ENCODE results near the gene NUMBL.
"Not testable (repeated sequence)": the region's sequence is repeated elsewhere in the genome, so short reads cannot be mapped to it uniquely, and the experiment has no call there.

NUMBL gene

GRCh38 chr19:40690050-40690692, at the start of gene NUMBL:
Gene NUMBL (minus strand): TSS chr19:40690651. CDS start chr19:40690483, 168 bp downstream.
- peak within 1 kb of the TSS; percentile 73 for H3K4me3 ChIP-seq (ENCODE audit: low read length)
- no peaks in the 10 kb centered on the region for H3K9me3 ChIP-seq (ENCODE audit: control insufficient read depth, low read depth, low read length)
- peaks cover 8% of the 10 kb centered on the region for H3K36me3 ChIP-seq (ENCODE audit: control insufficient read depth, low read depth, low read length)
- peak within 1 kb of the TSS; percentile 82 for H3K27ac ChIP-seq (ENCODE audit: low read length)
- peak within 1 kb of the TSS; percentile 85 for H3K9ac ChIP-seq (ENCODE audit: low read length)
- no peaks in the 10 kb centered on the region for H3K27me3 ChIP-seq (ENCODE audit: control insufficient read depth, insufficient read depth, low read length)
- peaks cover 8% of the 10 kb centered on the region for H3K4me1 ChIP-seq (ENCODE audit: control insufficient read depth, low read depth, low read length)

GRCh38 chr19:40739030-40739839, 48.8 kb upstream of the NUMBL start:
- H3K27me3 ChIP-seq (ENCODE audit: control insufficient read depth, insufficient read depth, low read length): no peaks in the 10 kb centered on the region
- peaks cover 25% of the 10 kb centered on the region for H3K36me3 ChIP-seq (ENCODE audit: control insufficient read depth, low read depth, low read length)
- H3K9ac ChIP-seq (ENCODE audit: low read length): no peak overlapping the region
- H3K4me3 ChIP-seq (ENCODE audit: low read length): no peak overlapping the region
- H3K4me1 ChIP-seq (ENCODE audit: control insufficient read depth, low read depth, low read length): no peaks in the 10 kb centered on the region
- H3K9me3 ChIP-seq (ENCODE audit: control insufficient read depth, low read depth, low read length): no peaks in the 10 kb centered on the region
- no peak overlapping the region for H3K27ac ChIP-seq (ENCODE audit: low read length)

- H3K27ac ChIP-seq (ENCODE audit: low read length): no peak overlapping the region
- no peaks in the 10 kb centered on the region for H3K4me1 ChIP-seq (ENCODE audit: control insufficient read depth, low read depth, low read length)
- H3K9me3 ChIP-seq (ENCODE audit: control insufficient read depth, low read depth, low read length): no peaks in the 10 kb centered on the region
- H3K36me3 ChIP-seq (ENCODE audit: control insufficient read depth, low read depth, low read length): peaks cover 40% of the 10 kb centered on the region
- H3K4me3 ChIP-seq (ENCODE audit: low read length): no peak overlapping the region
- no peaks in the 10 kb centered on the region for H3K27me3 ChIP-seq (ENCODE audit: control insufficient read depth, insufficient read depth, low read length)
- H3K9ac ChIP-seq (ENCODE audit: low read length): no peak overlapping the region
Measured at GRCh38 chr19:40737102-40737644, 46.7 kb upstream of the NUMBL start.

- peaks cover 41% of the 10 kb centered on the region for H3K36me3 ChIP-seq (ENCODE audit: control insufficient read depth, low read depth, low read length)
- H3K9ac ChIP-seq (ENCODE audit: low read length): no peak overlapping the region
- no peaks in the 10 kb centered on the region for H3K4me1 ChIP-seq (ENCODE audit: control insufficient read depth, low read depth, low read length)
- H3K27ac ChIP-seq (ENCODE audit: low read length): no peak overlapping the region
- no peaks in the 10 kb centered on the region for H3K9me3 ChIP-seq (ENCODE audit: control insufficient read depth, low read depth, low read length)
- H3K4me3 ChIP-seq (ENCODE audit: low read length): no peak overlapping the region
- H3K27me3 ChIP-seq (ENCODE audit: control insufficient read depth, insufficient read depth, low read length): no peaks in the 10 kb centered on the region
Measured at GRCh38 chr19:40736661-40737060, 46.2 kb upstream of the NUMBL start.

GRCh38 chr19:40735013-40735771, 44.7 kb upstream of the NUMBL start:
- H3K27ac ChIP-seq (ENCODE audit: low read length): no peak overlapping the region
- H3K36me3 ChIP-seq (ENCODE audit: control insufficient read depth, low read depth, low read length): peaks cover 55% of the 10 kb centered on the region

GRCh38 chr19:40733149-40733548, 42.7 kb upstream of the NUMBL start:
- Histone ChIP-seq H3K9ac (ENCODE audit: low read length) (no peak overlapping the region), H3K36me3 (ENCODE audit: control insufficient read depth, low read depth, low read length) (peaks cover 56% of the 10 kb centered on the region), H3K4me3 (ENCODE audit: low read length) (no peak overlapping the region), H3K27me3 (ENCODE audit: control insufficient read depth, insufficient read depth, low read length) (no peaks in the 10 kb centered on the region), H3K9me3 (ENCODE audit: control insufficient read depth, low read depth, low read length) (no peaks in the 10 kb centered on the region), H3K4me1 (ENCODE audit: control insufficient read depth, low read depth, low read length) (no peaks in the 10 kb centered on the region), H3K27ac (ENCODE audit: low read length) (no peak overlapping the region)

More at GRCh38 chr19:40735013-40735771, 44.7 kb upstream of the NUMBL start:
- Histone ChIP-seq H3K9ac (ENCODE audit: low read length) (no peak overlapping the region), H3K27me3 (ENCODE audit: control insufficient read depth, insufficient read depth, low read length) (no peaks in the 10 kb centered on the region), H3K4me1 (ENCODE audit: control insufficient read depth, low read depth, low read length) (no peaks in the 10 kb centered on the region), H3K4me3 (ENCODE audit: low read length) (no peak overlapping the region), H3K9me3 (ENCODE audit: control insufficient read depth, low read depth, low read length) (no peaks in the 10 kb centered on the region)

GRCh38 chr19:40732304-40732703, 41.9 kb upstream of the NUMBL start:
- peaks cover 52% of the 10 kb centered on the region for H3K36me3 ChIP-seq (ENCODE audit: control insufficient read depth, low read depth, low read length)
- not testable (repeated sequence) for H3K27ac ChIP-seq (ENCODE audit: low read length); H3K27me3 ChIP-seq (ENCODE audit: control insufficient read depth, insufficient read depth, low read length); H3K4me1 ChIP-seq (ENCODE audit: control insufficient read depth, low read depth, low read length); H3K4me3 ChIP-seq (ENCODE audit: low read length); H3K9ac ChIP-seq (ENCODE audit: low read length); H3K9me3 ChIP-seq (ENCODE audit: control insufficient read depth, low read depth, low read length)

- not testable (repeated sequence) for H3K9me3 ChIP-seq (ENCODE audit: control insufficient read depth, low read depth, low read length); H3K27me3 ChIP-seq (ENCODE audit: control insufficient read depth, insufficient read depth, low read length)
- peaks cover 39% of the 10 kb centered on the region for H3K36me3 ChIP-seq (ENCODE audit: control insufficient read depth, low read depth, low read length)
Measured at GRCh38 chr19:40730065-40730464, 39.6 kb upstream of the NUMBL start.

GRCh38 chr19:40726279-40726678, 35.8 kb upstream of the NUMBL start:
- H3K9ac ChIP-seq (ENCODE audit: low read length): no peak overlapping the region
- H3K36me3 ChIP-seq (ENCODE audit: control insufficient read depth, low read depth, low read length): peaks cover 25% of the 10 kb centered on the region
- H3K4me3 ChIP-seq (ENCODE audit: low read length): no peak overlapping the region
- no peak overlapping the region for H3K27ac ChIP-seq (ENCODE audit: low read length)
- H3K9me3 ChIP-seq (ENCODE audit: control insufficient read depth, low read depth, low read length): no peaks in the 10 kb centered on the region
- no peaks in the 10 kb centered on the region for H3K27me3 ChIP-seq (ENCODE audit: control insufficient read depth, insufficient read depth, low read length)
- H3K4me1 ChIP-seq (ENCODE audit: control insufficient read depth, low read depth, low read length): no peaks in the 10 kb centered on the region

More at GRCh38 chr19:40730065-40730464, 39.6 kb upstream of the NUMBL start:
- H3K9ac ChIP-seq (ENCODE audit: low read length); H3K4me3 ChIP-seq (ENCODE audit: low read length); H3K27ac ChIP-seq (ENCODE audit: low read length); H3K4me1 ChIP-seq (ENCODE audit: control insufficient read depth, low read depth, low read length): not testable (repeated sequence)

- Histone ChIP-seq H3K9me3 (ENCODE audit: control insufficient read depth, low read depth, low read length) (no peaks in the 10 kb centered on the region), H3K4me3 (ENCODE audit: low read length) (no peak overlapping the region), H3K27ac (ENCODE audit: low read length) (no peak overlapping the region), H3K36me3 (ENCODE audit: control insufficient read depth, low read depth, low read length) (peaks cover 13% of the 10 kb centered on the region), H3K9ac (ENCODE audit: low read length) (no peak overlapping the region), H3K27me3 (ENCODE audit: control insufficient read depth, insufficient read depth, low read length) (no peaks in the 10 kb centered on the region), H3K4me1 (ENCODE audit: control insufficient read depth, low read depth, low read length) (no peaks in the 10 kb centered on the region)
Measured at GRCh38 chr19:40724855-40725254, 34.4 kb upstream of the NUMBL start.

GRCh38 chr19:40724315-40724714, 33.9 kb upstream of the NUMBL start:
- Histone ChIP-seq H3K9me3 (ENCODE audit: control insufficient read depth, low read depth, low read length) (no peaks in the 10 kb centered on the region), H3K27me3 (ENCODE audit: control insufficient read depth, insufficient read depth, low read length) (no peaks in the 10 kb centered on the region), H3K4me1 (ENCODE audit: control insufficient read depth, low read depth, low read length) (no peaks in the 10 kb centered on the region), H3K27ac (ENCODE audit: low read length) (no peak overlapping the region), H3K9ac (ENCODE audit: low read length) (no peak overlapping the region), H3K36me3 (ENCODE audit: control insufficient read depth, low read depth, low read length) (peaks cover 10% of the 10 kb centered on the region), H3K4me3 (ENCODE audit: low read length) (no peak overlapping the region)

Measured in iPS-18a (cell line).